DND-41 (cell line): ENCODE data around the gene KRT27.

Source experiments
- CTCF ChIP-seq: IDR thresholded peaks from 2 replicates; pipeline ENCODE4 v1.5.1; 2012; ENCODE audit warnings: borderline replicate concordance, low read length, moderate library complexity, mild to moderate bottlenecking; ENCODE audit not compliant: poor library complexity, severe bottlenecking; ENCODE audit errors: extremely low read depth
- EZH2 ChIP-seq: IDR thresholded peaks from 3 replicates; pipeline ENCODE4 v1.6.1; 2012; ENCODE audit warnings: borderline replicate concordance, low read depth, mild to moderate bottlenecking, moderate library complexity, low read length, inconsistent platforms; ENCODE audit not compliant: severe bottlenecking

DNA sequence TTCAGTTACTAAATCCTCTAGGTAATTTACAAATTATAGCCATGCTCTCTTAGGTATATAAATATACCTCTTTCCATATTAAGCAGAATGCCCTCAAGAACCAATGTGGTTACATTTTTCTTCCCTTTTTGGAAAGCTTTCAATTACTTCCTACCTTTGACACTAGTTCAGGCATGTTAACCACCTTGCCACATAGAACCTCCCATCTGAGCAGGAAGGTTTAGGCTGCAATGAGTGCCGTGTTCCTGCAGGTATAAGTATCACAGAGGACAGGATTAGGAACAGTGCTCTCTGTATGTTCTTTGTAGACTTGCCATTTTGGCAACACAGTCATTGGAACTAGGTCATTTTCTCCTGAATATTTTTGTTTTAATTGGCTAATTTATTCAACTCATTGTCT, 47.3 kb downstream of the KRT27 start:
- TF ChIP-seq CTCF (no peak), EZH2 (no peak)
